K562 (cell line): ENCODE data around the gene ANO8. TPM values are rescaled to one million over a fixed set of nuclear protein-coding genes. Genes with fewer than 3 reads are reported as not detected.

Experiments
- BDP1 ChIP-seq: IDR thresholded peaks from 3 replicates; pipeline ENCODE4 v1.6.1; 2011; ENCODE audit not compliant: insufficient read length, insufficient read depth
- ELF1 ChIP-seq: fragments of 200-800 bp; sonication (Bioruptor generic); IDR thresholded peaks from 2 replicates; pipeline ENCODE4 v1.6.1; 2016; ENCODE audit warnings: missing genetic modification characterization, missing compliant biosample characterization
- KDM2B ChIP-seq: fragments of 250-450 bp; sonication (Bioruptor Pico); IDR thresholded peaks from 2 replicates; pipeline ENCODE4 v1.8.0; 2021; ENCODE audit warnings: mild to moderate bottlenecking, moderate library complexity
- PCBP1 ChIP-seq: fragments of 200-400 bp; formaldehyde crosslinking; IDR thresholded peaks from 2 replicates; pipeline ENCODE4 v1.6.1; 2018; ENCODE audit warnings: mild to moderate bottlenecking, low read depth, low read length; ENCODE audit not compliant: poor library complexity, severe bottlenecking
- PTRF ChIP-seq: fragments of 450-650 bp; IDR thresholded peaks from 2 replicates; pipeline ENCODE4 v1.6.1; 2016; ENCODE audit warnings: mild to moderate bottlenecking, missing genetic modification characterization, missing compliant biosample characterization
- RAD51 ChIP-seq: fragments of 450-650 bp; IDR thresholded peaks from 2 replicates; pipeline ENCODE4 v1.7.1; 2016; ENCODE audit warnings: low read depth, mild to moderate bottlenecking, borderline replicate concordance
- SMAD3 ChIP-seq: fragments of 450-650 bp; formaldehyde crosslinking; conservative IDR thresholded peaks from 2 replicates; pipeline ENCODE4 v1.4.0; 2020; ENCODE audit warnings: mild to moderate bottlenecking
- SMARCA5 ChIP-seq: fragments of 450-650 bp; IDR thresholded peaks from 2 replicates; pipeline ENCODE4 v1.6.1; 2016
- TBP ChIP-seq: optimal IDR thresholded peaks from 2 replicates; pipeline ENCODE3; 2011; ENCODE audit warnings: low read depth, low read length, improper control_type of control experiment
- TRIM28 ChIP-seq: fragments of 450-650 bp; IDR thresholded peaks from 2 replicates; pipeline ENCODE4 v1.6.1; 2017
- ZC3H4 ChIP-seq: sonication (generic); formaldehyde crosslinking; IDR thresholded peaks from 2 replicates; pipeline ENCODE4 v1.9.0; 2021; ENCODE audit warnings: missing genetic modification reagents, borderline replicate concordance
- ZFP36 ChIP-seq: fragments of 150-350 bp; IDR thresholded peaks from 2 replicates; pipeline ENCODE4 v1.6.1; 2018; ENCODE audit warnings: low read length, low read depth; ENCODE audit not compliant: partially characterized antibody
- ZNF165 ChIP-seq: fragments of 250-450 bp; sonication (Bioruptor Pico); IDR thresholded peaks from 2 replicates; pipeline ENCODE4 v1.4.0; 2020; ENCODE audit warnings: borderline replicate concordance
- ZNF239 ChIP-seq: fragments of 250-450 bp; sonication (Bioruptor Pico); IDR thresholded peaks from 2 replicates; pipeline ENCODE4 v1.4.0; 2020; ENCODE audit warnings: mild to moderate bottlenecking
- polyA plus RNA-seq, 8 experiments: library from polyadenylated mRNA; depleted of rRNA in 4 of 8; stranded (reverse) in 5 of 8; unstranded in 3 of 8; fragments of >200 nt; fragmentation: Nextera tagmentation in 2 of 8; fragmentation: Illumina TruSeq in 1 of 8; extraction: Ambion mirVana in 2 of 8; extraction: Trizol in 1 of 8; gene quantifications; 2 replicates each; pipeline versions ENCODE4 v1.2.1 to v1.2.3, GENCODE V29; 2011 to 2014; ENCODE audit warnings: inconsistent platforms in 1 of 8, missing spikeins in 1 of 8
- total RNA-seq, 7 experiments: library from RNA; depleted of rRNA in 6 of 7; stranded (reverse); fragments of >200 nt in 6 of 7; fragmentation: Illumina TruSeq in 2 of 7; extraction: Trizol in 2 of 7; gene quantifications; 2 replicates each; pipeline versions ENCODE4 v1.2.1 to v1.2.3, GENCODE V29; 2011 to 2021; ENCODE audit warnings: low replicate concordance in 1 of 7
- TF ChIP-seq, protein P1 (sequence below): fragments of 200-400 bp; formaldehyde crosslinking; IDR thresholded peaks from 2 replicates; pipeline ENCODE4 v1.6.1; 2017; ENCODE audit warnings: mild to moderate bottlenecking, low read depth, low read length, moderate library complexity
- TF ChIP-seq, protein P2 (sequence below): IDR thresholded peaks from 2 replicates; pipeline ENCODE4 v1.6.1; 2011; ENCODE audit not compliant: insufficient read length; ENCODE audit errors: extremely low read depth
- TF ChIP-seq, protein P3 (sequence below): fragments of 450-650 bp; IDR thresholded peaks from one replicate; pipeline ENCODE4 v1.6.1; 2018; ENCODE audit warnings: mild to moderate bottlenecking, moderate library complexity; ENCODE audit not compliant: partially characterized antibody
- TF ChIP-seq, protein P4 (sequence below): sonication (generic); formaldehyde crosslinking; IDR thresholded peaks from 2 replicates; pipeline ENCODE4 v1.8.0; 2022; ENCODE audit warnings: mild to moderate bottlenecking, missing genetic modification reagents

ANO8 gene
- total and polyA plus RNA-seq, 9 of the 15 experiments (the other 6 are each of a cell fraction or from before 2014, with no cell fraction given), result 0.07 to 7.6 (median 2.3) TPM; not detected in 1

DNA sequence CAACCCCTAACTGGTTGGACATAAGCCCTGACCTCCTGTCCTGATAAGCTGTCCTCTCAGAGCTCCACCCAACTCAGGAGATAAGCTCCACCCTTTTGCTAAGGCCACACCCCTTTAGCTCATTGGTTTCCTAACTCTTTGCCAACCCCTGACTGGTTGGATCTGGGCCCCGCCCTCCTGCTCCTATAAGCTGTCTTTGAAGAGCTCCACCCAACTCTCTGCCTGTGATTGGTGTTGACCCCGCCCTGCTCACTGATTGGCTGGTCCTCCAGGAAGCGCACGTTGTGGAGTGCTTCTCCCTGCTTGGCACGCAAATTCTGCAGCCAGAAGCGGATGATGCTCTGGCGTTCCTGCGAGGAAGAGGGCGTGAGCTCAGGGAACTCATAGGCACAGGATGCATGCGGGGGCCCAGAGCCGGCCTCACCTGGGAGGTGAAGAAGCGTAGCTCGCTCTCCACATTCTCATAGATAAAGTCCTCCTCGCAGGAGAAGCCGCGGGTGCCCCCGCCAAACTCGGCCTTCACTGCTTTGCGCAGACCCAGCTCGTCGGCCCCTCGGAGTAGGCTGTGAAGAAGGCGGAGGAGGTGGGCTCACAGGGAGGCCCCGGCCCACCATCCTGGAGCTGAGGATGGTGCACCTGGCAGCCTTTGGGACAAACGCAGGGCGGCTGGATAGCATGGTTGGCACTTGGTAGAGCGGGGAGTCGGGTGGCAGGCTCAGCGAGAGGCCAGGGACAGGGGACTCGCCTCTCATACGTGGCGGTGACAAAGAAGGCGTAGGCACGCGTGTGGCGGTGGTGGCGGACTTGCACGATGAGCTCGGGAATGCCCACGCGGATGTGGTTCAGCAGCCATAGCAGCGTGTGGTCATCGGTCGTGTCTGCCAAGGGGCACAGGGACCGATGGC, 1.7 kb downstream of the ANO8 start (continued):
- TF ChIP-seq ZFP36, result no peak
- TF ChIP-seq ZNF165 (CRISPR knock-in tag), result 0 out of 2 replicates have a peak, but pooled peaks have one; percentile 12
- TF ChIP-seq, protein P1, sequence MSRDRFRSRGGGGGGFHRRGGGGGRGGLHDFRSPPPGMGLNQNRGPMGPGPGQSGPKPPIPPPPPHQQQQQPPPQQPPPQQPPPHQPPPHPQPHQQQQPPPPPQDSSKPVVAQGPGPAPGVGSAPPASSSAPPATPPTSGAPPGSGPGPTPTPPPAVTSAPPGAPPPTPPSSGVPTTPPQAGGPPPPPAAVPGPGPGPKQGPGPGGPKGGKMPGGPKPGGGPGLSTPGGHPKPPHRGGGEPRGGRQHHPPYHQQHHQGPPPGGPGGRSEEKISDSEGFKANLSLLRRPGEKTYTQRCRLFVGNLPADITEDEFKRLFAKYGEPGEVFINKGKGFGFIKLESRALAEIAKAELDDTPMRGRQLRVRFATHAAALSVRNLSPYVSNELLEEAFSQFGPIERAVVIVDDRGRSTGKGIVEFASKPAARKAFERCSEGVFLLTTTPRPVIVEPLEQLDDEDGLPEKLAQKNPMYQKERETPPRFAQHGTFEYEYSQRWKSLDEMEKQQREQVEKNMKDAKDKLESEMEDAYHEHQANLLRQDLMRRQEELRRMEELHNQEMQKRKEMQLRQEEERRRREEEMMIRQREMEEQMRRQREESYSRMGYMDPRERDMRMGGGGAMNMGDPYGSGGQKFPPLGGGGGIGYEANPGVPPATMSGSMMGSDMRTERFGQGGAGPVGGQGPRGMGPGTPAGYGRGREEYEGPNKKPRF, result no peak
- TF ChIP-seq BDP1, result no peak
- no peak for TF ChIP-seq ZC3H4
- no peak for TF ChIP-seq SMAD3 (CRISPR knock-in tag)
- TF ChIP-seq PTRF (tag), result no peak
- no peak for TF ChIP-seq ZNF239 (CRISPR knock-in tag)
- TF ChIP-seq TRIM28, result no peak
- 0 out of 2 replicates have a peak, but pooled peaks have one; percentile 33 for TF ChIP-seq ELF1
- TF ChIP-seq SMARCA5, result no peak
- peak; percentile 79 for TF ChIP-seq PCBP1
- TF ChIP-seq RAD51, result no peak
- peak; percentile 46 for TF ChIP-seq TBP
- TF ChIP-seq, protein P2, sequence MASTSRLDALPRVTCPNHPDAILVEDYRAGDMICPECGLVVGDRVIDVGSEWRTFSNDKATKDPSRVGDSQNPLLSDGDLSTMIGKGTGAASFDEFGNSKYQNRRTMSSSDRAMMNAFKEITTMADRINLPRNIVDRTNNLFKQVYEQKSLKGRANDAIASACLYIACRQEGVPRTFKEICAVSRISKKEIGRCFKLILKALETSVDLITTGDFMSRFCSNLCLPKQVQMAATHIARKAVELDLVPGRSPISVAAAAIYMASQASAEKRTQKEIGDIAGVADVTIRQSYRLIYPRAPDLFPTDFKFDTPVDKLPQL, result no peak
- TF ChIP-seq, protein P3, sequence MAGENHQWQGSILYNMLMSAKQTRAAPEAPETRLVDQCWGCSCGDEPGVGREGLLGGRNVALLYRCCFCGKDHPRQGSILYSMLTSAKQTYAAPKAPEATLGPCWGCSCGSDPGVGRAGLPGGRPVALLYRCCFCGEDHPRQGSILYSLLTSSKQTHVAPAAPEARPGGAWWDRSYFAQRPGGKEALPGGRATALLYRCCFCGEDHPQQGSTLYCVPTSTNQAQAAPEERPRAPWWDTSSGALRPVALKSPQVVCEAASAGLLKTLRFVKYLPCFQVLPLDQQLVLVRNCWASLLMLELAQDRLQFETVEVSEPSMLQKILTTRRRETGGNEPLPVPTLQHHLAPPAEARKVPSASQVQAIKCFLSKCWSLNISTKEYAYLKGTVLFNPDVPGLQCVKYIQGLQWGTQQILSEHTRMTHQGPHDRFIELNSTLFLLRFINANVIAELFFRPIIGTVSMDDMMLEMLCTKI, result no peak
- TF ChIP-seq KDM2B (CRISPR knock-in tag), result no peak
- TF ChIP-seq, protein P4, sequence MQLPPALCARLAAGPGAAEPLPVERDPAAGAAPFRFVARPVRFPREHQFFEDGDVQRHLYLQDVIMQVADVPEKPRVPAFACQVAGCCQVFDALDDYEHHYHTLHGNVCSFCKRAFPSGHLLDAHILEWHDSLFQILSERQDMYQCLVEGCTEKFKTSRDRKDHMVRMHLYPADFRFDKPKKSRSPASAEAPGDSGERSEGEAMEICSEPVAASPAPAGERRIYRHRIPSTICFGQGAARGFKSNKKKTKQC (CRISPR knock-in tag), result peak; percentile 8; the same call in 1 of the 2 replicates
